GM12874 (cell line): ENCODE measurements around the gene REP15.

Experiments used
- CTCF ChIP-seq: IDR thresholded peaks from 2 replicates; pipeline ENCODE4 v1.5.1; 2011; ENCODE audit warnings: low read depth, mild to moderate bottlenecking, control low read depth, low read length, moderate library complexity; ENCODE audit not compliant: insufficient read depth

The REP15 gene

GRCh38 chr12:27682534-27682933, 13.7 kb upstream of the REP15 start:
- no peak for TF ChIP-seq CTCF

- TF ChIP-seq CTCF: no peak
These were observed 11.0 kb upstream of the REP15 start for GRCh38 chr12:27685274-27685673.

GRCh38 chr12:27686147-27686546, 10.1 kb upstream of the REP15 start:
- TF ChIP-seq CTCF: no peak

GRCh38 chr12:27688671-27689070, 7.6 kb upstream of the REP15 start:
- no peak for TF ChIP-seq CTCF

- no peak for TF ChIP-seq CTCF
These were observed 6.6 kb upstream of the REP15 start for GRCh38 chr12:27689558-27690180.

- TF ChIP-seq CTCF: no peak
These were observed 2.8 kb upstream of the REP15 start for GRCh38 chr12:27693403-27693802.

- no peak for TF ChIP-seq CTCF
These were observed 523 bp upstream of the REP15 start for GRCh38 chr12:27695556-27696292.
